Epithelial cell of proximal tubule (primary cell): ENCODE measurements around the gene CDC42BPG. TPM values are rescaled to one million over a fixed set of nuclear protein-coding genes. Genes with fewer than 3 reads are reported as not detected.

Experiments
- DNase-seq: peaks from one replicate; pipeline ENCODE4 v3.0.0-alpha.2; 2011; ENCODE audit warnings: low read depth
- H3K4me3 ChIP-seq: 2 replicates; pipeline ENCODE4 v1.5.1; 2011; ENCODE audit warnings: low read depth, mild to moderate bottlenecking, low read length
- CTCF ChIP-seq: conservative IDR thresholded peaks from 2 replicates; pipeline ENCODE4 v1.5.1; 2012; ENCODE audit warnings: low read depth, mild to moderate bottlenecking, low read length
- total RNA-seq: library from RNA; depleted of rRNA; stranded (reverse); fragments of >200 nt; gene quantifications from 2 replicates; pipeline ENCODE4 v1.2.3, GENCODE V29; 2015

The CDC42BPG gene
- total RNA-seq, 1 donor from 2014 or later = 8.9 TPM

DNA sequence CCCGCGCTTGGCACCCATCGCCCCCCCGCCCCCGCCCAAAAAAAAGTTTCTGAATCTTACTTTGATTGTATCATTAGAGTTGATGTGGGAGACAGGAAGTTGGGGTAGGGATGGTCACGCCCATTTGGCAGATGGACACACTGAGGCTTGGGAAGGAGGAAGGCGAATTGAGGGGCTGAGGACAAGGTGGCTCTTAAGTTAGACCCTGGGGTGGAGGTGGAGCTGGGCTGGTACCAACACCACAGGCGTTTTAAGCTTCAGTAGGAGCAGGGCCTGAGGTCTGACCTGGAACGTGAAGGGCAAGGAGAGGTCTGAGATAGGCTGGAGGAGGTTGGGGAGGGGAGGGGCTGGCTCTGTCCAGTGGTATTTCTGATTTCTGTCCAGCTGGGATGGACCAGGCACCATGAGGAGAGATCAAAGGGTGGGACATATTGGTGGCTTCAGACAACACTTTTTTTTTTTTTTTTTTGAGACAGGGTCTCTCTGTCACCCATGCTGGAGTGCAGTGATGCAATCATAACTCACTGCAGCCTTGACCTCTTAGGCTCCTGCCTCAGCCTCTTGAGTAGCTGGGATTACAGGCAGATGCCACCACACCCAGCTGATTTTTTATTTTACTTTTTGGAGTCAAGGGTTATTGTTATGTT is 799 bp upstream of the CDC42BPG start:
- H3K4me3 ChIP-seq = peak overlapping the region; percentile 54
- no peak for DNase-seq
- TF ChIP-seq CTCF = no peak

DNA sequence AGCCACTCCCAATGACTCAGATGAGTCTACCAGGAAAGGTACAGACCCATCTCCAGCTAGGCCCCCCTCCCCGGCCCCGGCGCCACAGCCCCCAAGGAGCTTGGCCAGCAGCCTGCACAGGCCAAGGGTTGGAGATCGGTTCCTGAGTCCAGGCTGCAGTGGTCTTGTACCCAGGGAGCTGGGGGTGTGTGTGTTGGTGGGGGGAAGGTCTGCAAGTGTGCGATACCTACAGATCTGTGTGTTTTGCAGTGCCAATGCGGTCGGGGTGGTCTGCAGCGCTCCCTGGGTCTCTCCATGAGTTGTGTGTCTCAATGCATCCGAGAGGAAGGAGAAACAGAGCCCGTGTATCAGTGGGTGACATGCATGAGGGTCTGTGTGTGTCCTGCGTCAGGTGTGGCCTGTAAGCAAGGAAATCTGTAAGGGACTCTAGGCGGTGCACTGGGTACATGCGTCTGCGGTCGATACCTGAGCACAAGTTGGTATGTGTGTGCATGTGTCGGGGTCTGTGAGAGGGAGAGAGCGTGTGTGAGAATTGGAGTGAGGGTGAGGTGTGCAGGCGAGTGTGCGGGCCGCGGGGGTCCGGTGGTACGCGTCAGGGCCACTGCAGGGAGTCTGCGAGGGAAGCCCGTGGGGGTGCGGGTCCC is 645 bp downstream of the CDC42BPG start:
- no peak for DNase-seq
- H3K4me3 ChIP-seq = peak overlapping the region; percentile 54
- no peak for TF ChIP-seq CTCF

GRCh38 chr11:64842851-64843685 is 1.4 kb downstream of the CDC42BPG start:
- no peak for DNase-seq
- H3K4me3 ChIP-seq = peak overlapping the region; percentile 54
- TF ChIP-seq CTCF = no peak

GRCh38 chr11:64842366-64842759 is 2.1 kb downstream of the CDC42BPG start:
- no peak overlapping the region for H3K4me3 ChIP-seq
- DNase-seq = no peak
- TF ChIP-seq CTCF = no peak

- TF ChIP-seq CTCF = no peak
- DNase-seq = no peak
- H3K4me3 ChIP-seq = no peak overlapping the region
Measured at GRCh38 chr11:64841592-64842365, 2.7 kb downstream of the CDC42BPG start.

DNA sequence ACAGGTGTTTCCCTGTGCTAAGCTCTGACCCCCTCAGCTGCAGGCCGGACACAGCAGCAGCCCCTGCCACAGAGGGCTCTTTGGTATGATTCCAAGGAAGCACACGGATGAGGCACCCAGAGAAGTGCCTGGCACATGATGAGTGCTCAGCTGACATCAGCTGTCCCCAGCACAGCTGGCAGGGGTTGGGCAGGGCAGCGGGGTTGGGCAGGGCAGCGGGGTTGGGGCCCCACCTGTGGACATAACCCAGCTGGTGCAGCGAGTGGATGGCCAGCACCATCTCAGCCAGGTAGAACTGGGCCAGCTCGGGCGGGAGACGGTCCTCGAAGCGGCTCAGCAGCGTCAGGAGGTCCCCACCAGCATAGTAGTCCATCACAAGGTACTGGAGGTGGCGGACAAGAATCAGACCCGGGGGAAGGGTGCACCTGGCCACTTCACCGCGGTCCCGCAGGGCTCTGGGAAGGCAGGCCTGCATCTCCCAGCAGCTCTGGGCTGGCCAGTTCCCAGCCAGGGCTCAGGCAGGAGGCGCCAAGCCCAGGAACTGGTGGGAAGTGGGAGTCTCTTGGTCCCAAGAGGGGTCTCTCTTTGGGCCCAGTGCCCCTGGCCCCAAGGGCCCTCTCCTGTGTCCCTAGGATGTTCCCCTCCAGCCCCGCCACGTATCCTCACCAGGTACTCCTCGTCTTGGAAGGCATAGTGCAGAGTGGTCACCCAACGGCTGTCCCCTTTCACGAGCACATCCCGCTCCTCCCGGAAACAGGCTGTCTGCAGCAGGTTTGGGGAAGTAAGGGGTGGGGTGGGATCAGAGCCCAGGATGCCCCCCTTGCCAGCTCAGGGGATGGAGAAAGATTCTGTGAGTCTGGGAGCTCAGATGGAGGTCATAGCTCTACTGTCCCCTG is 4.3 kb downstream of the CDC42BPG start:
- DNase-seq = no peak
- H3K4me3 ChIP-seq = no peak overlapping the region
- no peak for TF ChIP-seq CTCF
